GM23338 (cell line): Measurements from ENCODE around the gene CMIP. TPM values are rescaled to one million over a fixed set of nuclear protein-coding genes. Genes with fewer than 3 reads are reported as not detected.

Experiments used
- ATAC-seq: fragments of 200-7000 bp; cut with Tn5 transposase; 3 replicates; pipeline ENCODE4 v1.9.1; 2020
- DNase-seq: peaks from one replicate; pipeline ENCODE4 v3.0.0-alpha.2; 2015; ENCODE audit warnings: low spot score
- H2AFZ ChIP-seq: fragments of 200-600 bp; sonication (generic); 2 replicates; pipeline ENCODE4 v1.8.0; 2016; ENCODE audit warnings: antibody characterized with exemption, mild to moderate bottlenecking, moderate library complexity
- H3F3A ChIP-seq: fragments of 200-600 bp; sonication (generic); replicated peaks from 2 replicates; pipeline ENCODE4 v1.8.0; 2017; ENCODE audit warnings: antibody characterized with exemption, mixed run types, low read depth
- H3K27ac ChIP-seq: fragments of 200-600 bp; sonication (generic); 2 replicates; pipeline ENCODE4 v1.6.1; 2016; ENCODE audit warnings: low read depth
- H3K27me3 ChIP-seq: fragments of 200-600 bp; sonication (generic); 2 replicates; pipeline ENCODE4 v1.8.0; 2016; ENCODE audit warnings: mild to moderate bottlenecking, mixed run types, moderate library complexity; ENCODE audit not compliant: insufficient read depth
- H3K36me3 ChIP-seq: fragments of 200-600 bp; sonication (generic); 2 replicates; pipeline ENCODE4 v1.8.0; 2016; ENCODE audit warnings: mild to moderate bottlenecking; ENCODE audit not compliant: insufficient read depth
- H3K4me1 ChIP-seq: fragments of 200-600 bp; sonication (generic); 2 replicates; pipeline ENCODE4 v1.8.0; 2016; ENCODE audit warnings: mild to moderate bottlenecking, moderate library complexity; ENCODE audit not compliant: insufficient read depth
- H3K4me2 ChIP-seq: fragments of 200-600 bp; sonication (generic); 2 replicates; pipeline ENCODE4 v1.7.1; 2017; ENCODE audit warnings: mixed run types
- H3K4me3 ChIP-seq: fragments of 200-600 bp; sonication (generic); 2 replicates; pipeline ENCODE4 v1.6.1; 2016; ENCODE audit warnings: mixed run types
- H3K79me2 ChIP-seq: fragments of 200-600 bp; sonication (generic); replicated peaks from 2 replicates; pipeline ENCODE4 v1.8.0; 2017; ENCODE audit warnings: mild to moderate bottlenecking; ENCODE audit not compliant: insufficient read depth
- H3K9me2 ChIP-seq: fragments of 200-600 bp; sonication (generic); 2 replicates; pipeline ENCODE4 v1.8.0; 2017; ENCODE audit not compliant: insufficient read depth
- H4K20me1 ChIP-seq: fragments of 200-600 bp; sonication (generic); replicated peaks from 2 replicates; pipeline ENCODE4 v1.8.0; 2017; ENCODE audit warnings: mild to moderate bottlenecking; ENCODE audit not compliant: insufficient read depth
- H3K27ac Mint-ChIP-seq: 2 replicates; pipeline ENCODE4 v1.8.0; 2020; ENCODE audit warnings: inconsistent platforms, mild to moderate bottlenecking, moderate library complexity, mixed read lengths
- H3K27me3 Mint-ChIP-seq: 3 replicates; pipeline ENCODE4 v1.8.0; 2022; ENCODE audit warnings: low read depth, mild to moderate bottlenecking, moderate library complexity, mixed read lengths, inconsistent platforms; ENCODE audit not compliant: insufficient read depth, poor library complexity
- H3K36me3 Mint-ChIP-seq: 3 replicates; pipeline ENCODE4 v1.8.0; 2021; ENCODE audit warnings: low read depth, mild to moderate bottlenecking, inconsistent platforms, moderate library complexity, mixed read lengths
- H3K4me1 Mint-ChIP-seq: 3 replicates; pipeline ENCODE4 v1.8.0; 2020; ENCODE audit warnings: mild to moderate bottlenecking, inconsistent platforms, mixed read lengths
- H3K4me3 Mint-ChIP-seq: 3 replicates; pipeline ENCODE4 v1.8.0; 2021; ENCODE audit warnings: moderate library complexity, mild to moderate bottlenecking, inconsistent platforms, mixed read lengths
- H3K9me3 Mint-ChIP-seq: 3 replicates; pipeline ENCODE4 v1.8.0; 2020; ENCODE audit warnings: moderate library complexity, mild to moderate bottlenecking, inconsistent platforms, mixed read lengths
- CREB1 ChIP-seq: fragments of 250-450 bp; sonication (Bioruptor Pico); IDR thresholded peaks from 2 replicates; pipeline ENCODE4 v1.5.0; 2020; ENCODE audit warnings: low read depth, mild to moderate bottlenecking, moderate library complexity
- CTCF ChIP-seq, 2 experiments: fragments of 200-600 bp in 1 of 2; sonication (generic) in 1 of 2; conservative IDR thresholded peaks; 2 replicates each; pipeline versions ENCODE4 v1.5.1 to v1.6.1; 2016 to 2017; ENCODE audit warnings: antibody characterized with exemption in 2 of 2, low read depth in 2 of 2, mild to moderate bottlenecking in 2 of 2, moderate library complexity in 1 of 2
- ETS1 ChIP-seq: IDR thresholded peaks from 2 replicates; pipeline ENCODE4 v1.6.1; 2016; ENCODE audit warnings: antibody characterized with exemption
- EZH2 ChIP-seq: fragments of 200-600 bp; sonication (generic); IDR thresholded peaks from one replicate; pipeline ENCODE4 v1.8.0; 2017; ENCODE audit warnings: antibody characterized with exemption, mild to moderate bottlenecking, low read depth; ENCODE audit not compliant: unreplicated experiment
- EZH2phosphoT487 ChIP-seq: fragments of 200-600 bp; sonication (generic); IDR thresholded peaks from one replicate; pipeline ENCODE4 v1.8.1; 2018; ENCODE audit warnings: antibody characterized with exemption; ENCODE audit not compliant: unreplicated experiment
- JUNB ChIP-seq: IDR thresholded peaks from one replicate; pipeline ENCODE4 v1.6.1; 2016; ENCODE audit warnings: antibody characterized with exemption; ENCODE audit not compliant: unreplicated experiment
- NANOG ChIP-seq: IDR thresholded peaks from 2 replicates; pipeline ENCODE4 v1.6.1; 2016; ENCODE audit warnings: antibody characterized with exemption, borderline replicate concordance
- POLR2AphosphoS5 ChIP-seq: IDR thresholded peaks from 2 replicates; pipeline ENCODE4 v1.6.1; 2016; ENCODE audit warnings: antibody characterized with exemption, low read depth
- STAT1 ChIP-seq: IDR thresholded peaks from one replicate; pipeline ENCODE4 v1.6.1; 2016; ENCODE audit warnings: antibody characterized with exemption; ENCODE audit not compliant: unreplicated experiment
- ZNF114 ChIP-seq: fragments of 250-450 bp; sonication (Bioruptor Pico); IDR thresholded peaks from 2 replicates; pipeline ENCODE4 v1.5.0; 2020; ENCODE audit warnings: mild to moderate bottlenecking, moderate library complexity
- ZNF331 ChIP-seq: fragments of 250-450 bp; sonication (Bioruptor Pico); IDR thresholded peaks from 2 replicates; pipeline ENCODE4 v1.5.0; 2020; ENCODE audit warnings: low read depth, mild to moderate bottlenecking, moderate library complexity
- polyA plus RNA-seq: library from polyadenylated mRNA; unstranded; fragments of >200 nt; fragmentation: Nextera tagmentation; extraction: Ambion mirVana; gene quantifications from 2 replicates; pipeline ENCODE4 v1.2.1, GENCODE V29; 2016
- total RNA-seq: library from RNA; depleted of rRNA; stranded (reverse); fragments of >200 nt; shearing (Covaris generic); gene quantifications from 2 replicates; pipeline ENCODE4 v1.2.3, GENCODE V29; 2014
- TF ChIP-seq, protein P1 (sequence below): fragments of 250-450 bp; sonication (Bioruptor Pico); IDR thresholded peaks from 2 replicates; pipeline ENCODE4 v1.5.0; 2020; ENCODE audit warnings: mild to moderate bottlenecking, moderate library complexity
- TF ChIP-seq, protein P2 (sequence below): IDR thresholded peaks from one replicate; pipeline ENCODE4 v1.6.1; 2018; ENCODE audit warnings: antibody characterized with exemption; ENCODE audit not compliant: unreplicated experiment

Gene CMIP
- total and polyA plus RNA-seq, 2 experiments from 2014 or later, result 9.5 to 62.3 TPM

DNA sequence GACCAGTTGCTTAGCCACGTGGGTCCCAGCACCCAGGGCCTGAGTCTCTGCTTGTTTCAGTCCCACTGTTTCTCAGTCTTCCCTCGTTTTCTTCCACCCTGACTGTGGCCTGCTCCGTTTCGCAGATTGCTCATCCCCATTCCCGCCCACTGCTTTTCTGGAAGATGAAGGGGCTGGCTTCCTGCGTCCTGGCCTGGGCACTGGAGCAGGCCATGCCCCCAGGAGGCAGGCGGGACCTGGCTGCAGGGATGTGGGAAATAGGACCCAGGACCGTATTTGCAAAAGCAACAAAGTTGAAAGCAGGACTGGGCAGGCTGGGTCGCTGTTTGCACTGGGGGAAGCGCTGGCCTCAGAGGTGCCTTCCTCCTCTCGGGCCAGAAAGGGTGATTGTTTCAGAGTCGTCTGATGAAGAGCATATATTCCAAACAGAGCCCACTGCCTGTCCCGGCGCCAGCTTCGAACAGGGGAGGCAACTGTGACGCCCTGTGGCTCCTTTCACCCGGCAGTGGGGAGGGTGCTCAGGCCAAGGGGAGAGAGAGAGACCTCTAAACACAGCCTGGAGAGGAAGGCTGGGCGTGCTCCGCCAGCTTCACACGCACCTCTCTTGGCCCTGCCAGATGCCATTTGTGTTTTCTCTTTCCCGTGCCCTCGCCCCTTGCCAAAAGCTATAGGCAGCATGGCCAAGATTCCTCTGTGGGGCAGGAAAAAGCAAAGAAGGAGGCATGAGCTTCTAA is 108.6 kb downstream of the CMIP start:
- Histone ChIP-seq H2AFZ (no peak overlapping the region), H3K27ac (no peak overlapping the region), H4K20me1 (peaks cover 57% of the 10 kb centered on the region), H3K4me2 (no peak overlapping the region), H3K36me3 (no peaks in the 10 kb centered on the region), H3F3A (no peaks in the 10 kb centered on the region), H3K4me3 (no peak overlapping the region), H3K27me3 (no peaks in the 10 kb centered on the region), H3K4me1 (no peaks in the 10 kb centered on the region; the same call in 1 of the 2 replicates), H3K9me2 (no peaks in the 10 kb centered on the region), H3K79me2 (peaks cover 91% of the 10 kb centered on the region)
- H3K4me3 Mint-ChIP-seq, result no peak overlapping the region
- DNase-seq (no peak), ATAC-seq (peak; percentile 33)
- TF ChIP-seq, protein P1, sequence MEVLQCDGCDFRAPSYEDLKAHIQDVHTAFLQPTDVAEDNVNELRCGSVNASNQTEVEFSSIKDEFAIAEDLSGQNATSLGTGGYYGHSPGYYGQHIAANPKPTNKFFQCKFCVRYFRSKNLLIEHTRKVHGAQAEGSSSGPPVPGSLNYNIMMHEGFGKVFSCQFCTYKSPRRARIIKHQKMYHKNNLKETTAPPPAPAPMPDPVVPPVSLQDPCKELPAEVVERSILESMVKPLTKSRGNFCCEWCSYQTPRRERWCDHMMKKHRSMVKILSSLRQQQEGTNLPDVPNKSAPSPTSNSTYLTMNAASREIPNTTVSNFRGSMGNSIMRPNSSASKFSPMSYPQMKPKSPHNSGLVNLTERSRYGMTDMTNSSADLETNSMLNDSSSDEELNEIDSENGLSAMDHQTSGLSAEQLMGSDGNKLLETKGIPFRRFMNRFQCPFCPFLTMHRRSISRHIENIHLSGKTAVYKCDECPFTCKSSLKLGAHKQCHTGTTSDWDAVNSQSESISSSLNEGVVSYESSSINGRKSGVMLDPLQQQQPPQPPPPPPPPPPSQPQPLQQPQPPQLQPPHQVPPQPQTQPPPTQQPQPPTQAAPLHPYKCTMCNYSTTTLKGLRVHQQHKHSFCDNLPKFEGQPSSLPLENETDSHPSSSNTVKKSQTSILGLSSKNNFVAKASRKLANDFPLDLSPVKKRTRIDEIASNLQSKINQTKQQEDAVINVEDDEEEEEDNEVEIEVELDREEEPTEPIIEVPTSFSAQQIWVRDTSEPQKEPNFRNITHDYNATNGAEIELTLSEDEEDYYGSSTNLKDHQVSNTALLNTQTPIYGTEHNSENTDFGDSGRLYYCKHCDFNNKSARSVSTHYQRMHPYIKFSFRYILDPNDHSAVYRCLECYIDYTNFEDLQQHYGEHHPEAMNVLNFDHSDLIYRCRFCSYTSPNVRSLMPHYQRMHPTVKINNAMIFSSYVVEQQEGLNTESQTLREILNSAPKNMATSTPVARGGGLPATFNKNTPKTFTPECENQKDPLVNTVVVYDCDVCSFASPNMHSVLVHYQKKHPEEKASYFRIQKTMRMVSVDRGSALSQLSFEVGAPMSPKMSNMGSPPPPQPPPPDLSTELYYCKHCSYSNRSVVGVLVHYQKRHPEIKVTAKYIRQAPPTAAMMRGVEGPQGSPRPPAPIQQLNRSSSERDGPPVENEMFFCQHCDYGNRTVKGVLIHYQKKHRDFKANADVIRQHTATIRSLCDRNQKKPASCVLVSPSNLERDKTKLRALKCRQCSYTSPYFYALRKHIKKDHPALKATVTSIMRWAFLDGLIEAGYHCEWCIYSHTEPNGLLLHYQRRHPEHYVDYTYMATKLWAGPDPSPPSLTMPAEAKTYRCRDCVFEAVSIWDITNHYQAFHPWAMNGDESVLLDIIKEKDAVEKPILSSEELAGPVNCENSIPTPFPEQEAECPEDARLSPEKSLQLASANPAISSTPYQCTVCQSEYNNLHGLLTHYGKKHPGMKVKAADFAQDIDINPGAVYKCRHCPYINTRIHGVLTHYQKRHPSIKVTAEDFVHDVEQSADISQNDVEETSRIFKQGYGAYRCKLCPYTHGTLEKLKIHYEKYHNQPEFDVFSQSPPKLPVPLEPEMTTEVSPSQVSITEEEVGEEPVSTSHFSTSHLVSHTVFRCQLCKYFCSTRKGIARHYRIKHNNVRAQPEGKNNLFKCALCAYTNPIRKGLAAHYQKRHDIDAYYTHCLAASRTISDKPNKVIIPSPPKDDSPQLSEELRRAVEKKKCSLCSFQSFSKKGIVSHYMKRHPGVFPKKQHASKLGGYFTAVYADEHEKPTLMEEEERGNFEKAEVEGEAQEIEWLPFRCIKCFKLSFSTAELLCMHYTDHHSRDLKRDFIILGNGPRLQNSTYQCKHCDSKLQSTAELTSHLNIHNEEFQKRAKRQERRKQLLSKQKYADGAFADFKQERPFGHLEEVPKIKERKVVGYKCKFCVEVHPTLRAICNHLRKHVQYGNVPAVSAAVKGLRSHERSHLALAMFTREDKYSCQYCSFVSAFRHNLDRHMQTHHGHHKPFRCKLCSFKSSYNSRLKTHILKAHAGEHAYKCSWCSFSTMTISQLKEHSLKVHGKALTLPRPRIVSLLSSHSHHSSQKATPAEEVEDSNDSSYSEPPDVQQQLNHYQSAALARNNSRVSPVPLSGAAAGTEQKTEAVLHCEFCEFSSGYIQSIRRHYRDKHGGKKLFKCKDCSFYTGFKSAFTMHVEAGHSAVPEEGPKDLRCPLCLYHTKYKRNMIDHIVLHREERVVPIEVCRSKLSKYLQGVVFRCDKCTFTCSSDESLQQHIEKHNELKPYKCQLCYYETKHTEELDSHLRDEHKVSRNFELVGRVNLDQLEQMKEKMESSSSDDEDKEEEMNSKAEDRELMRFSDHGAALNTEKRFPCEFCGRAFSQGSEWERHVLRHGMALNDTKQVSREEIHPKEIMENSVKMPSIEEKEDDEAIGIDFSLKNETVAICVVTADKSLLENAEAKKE, result no peak
- TF ChIP-seq JUNB (no peak), EZH2phosphoT487 (no peak), POLR2AphosphoS5 (no peak), CREB1 (no peak), ZNF114 (CRISPR knock-in tag) (no peak), ETS1 (no peak), EZH2 (no peak), ZNF331 (CRISPR knock-in tag) (no peak), STAT1 (no peak), CTCF (conservative IDR thresholded peaks at IDR 0.05; ENCODE audit: low read depth in 2 of 2) (no peak), NANOG (no peak)
- TF ChIP-seq, protein P2, sequence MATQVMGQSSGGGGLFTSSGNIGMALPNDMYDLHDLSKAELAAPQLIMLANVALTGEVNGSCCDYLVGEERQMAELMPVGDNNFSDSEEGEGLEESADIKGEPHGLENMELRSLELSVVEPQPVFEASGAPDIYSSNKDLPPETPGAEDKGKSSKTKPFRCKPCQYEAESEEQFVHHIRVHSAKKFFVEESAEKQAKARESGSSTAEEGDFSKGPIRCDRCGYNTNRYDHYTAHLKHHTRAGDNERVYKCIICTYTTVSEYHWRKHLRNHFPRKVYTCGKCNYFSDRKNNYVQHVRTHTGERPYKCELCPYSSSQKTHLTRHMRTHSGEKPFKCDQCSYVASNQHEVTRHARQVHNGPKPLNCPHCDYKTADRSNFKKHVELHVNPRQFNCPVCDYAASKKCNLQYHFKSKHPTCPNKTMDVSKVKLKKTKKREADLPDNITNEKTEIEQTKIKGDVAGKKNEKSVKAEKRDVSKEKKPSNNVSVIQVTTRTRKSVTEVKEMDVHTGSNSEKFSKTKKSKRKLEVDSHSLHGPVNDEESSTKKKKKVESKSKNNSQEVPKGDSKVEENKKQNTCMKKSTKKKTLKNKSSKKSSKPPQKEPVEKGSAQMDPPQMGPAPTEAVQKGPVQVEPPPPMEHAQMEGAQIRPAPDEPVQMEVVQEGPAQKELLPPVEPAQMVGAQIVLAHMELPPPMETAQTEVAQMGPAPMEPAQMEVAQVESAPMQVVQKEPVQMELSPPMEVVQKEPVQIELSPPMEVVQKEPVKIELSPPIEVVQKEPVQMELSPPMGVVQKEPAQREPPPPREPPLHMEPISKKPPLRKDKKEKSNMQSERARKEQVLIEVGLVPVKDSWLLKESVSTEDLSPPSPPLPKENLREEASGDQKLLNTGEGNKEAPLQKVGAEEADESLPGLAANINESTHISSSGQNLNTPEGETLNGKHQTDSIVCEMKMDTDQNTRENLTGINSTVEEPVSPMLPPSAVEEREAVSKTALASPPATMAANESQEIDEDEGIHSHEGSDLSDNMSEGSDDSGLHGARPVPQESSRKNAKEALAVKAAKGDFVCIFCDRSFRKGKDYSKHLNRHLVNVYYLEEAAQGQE, result no peak
- no peaks in the 10 kb centered on the region for H3K9me3 Mint-ChIP-seq
- H3K4me1 Mint-ChIP-seq, result peaks cover 20% of the 10 kb centered on the region
- no peak overlapping the region; the same call in 1 of the 2 replicates for H3K27ac Mint-ChIP-seq
- no peaks in the 10 kb centered on the region; the same call in 2 of the 3 replicates for H3K36me3 Mint-ChIP-seq
- H3K27me3 Mint-ChIP-seq, result peaks cover 7% of the 10 kb centered on the region
